ENCODE measurements around the gene SULT2B1.

SULT2B1 gene

GRCh38 chr19:48561412-48561811 lies 9.4 kb downstream of the SULT2B1 start:
- no peak for DNase-seq (ENCODE audit: low read depth)
- TF ChIP-seq CTCF (conservative IDR thresholded peaks at IDR 0.05; ENCODE audit: low read length), result no peak
- H3K4me3 ChIP-seq (ENCODE audit: low read length), result no peak overlapping the region

GRCh38 chr19:48565090-48565489 lies 13.1 kb downstream of the SULT2B1 start:
- H3K4me3 ChIP-seq (ENCODE audit: low read length), result no peak overlapping the region
- no peak for TF ChIP-seq CTCF (conservative IDR thresholded peaks at IDR 0.05; ENCODE audit: low read length)
- DNase-seq (ENCODE audit: low read depth), result peak; percentile 60

- DNase-seq (ENCODE audit: low read depth), result peak; percentile 92
- 0 out of 2 replicates have a peak overlapping the region, but pooled peaks have one; percentile 9 for H3K4me3 ChIP-seq (ENCODE audit: low read length)
- TF ChIP-seq CTCF (conservative IDR thresholded peaks at IDR 0.05; ENCODE audit: low read length), result no peak
Observed at GRCh38 chr19:48568345-48568886, 16.4 kb downstream of the SULT2B1 start.

GRCh38 chr19:48569814-48570213 lies 17.8 kb downstream of the SULT2B1 start:
- H3K4me3 ChIP-seq (ENCODE audit: low read length), result no peak overlapping the region

GRCh38 chr19:48571378-48572162 lies 19.6 kb downstream of the SULT2B1 start:
- DNase-seq (ENCODE audit: low read depth), result no peak
- H3K4me3 ChIP-seq (ENCODE audit: low read length), result no peak overlapping the region
- TF ChIP-seq CTCF (conservative IDR thresholded peaks at IDR 0.05; ENCODE audit: low read length), result no peak

More at GRCh38 chr19:48569814-48570213, 17.8 kb downstream of the SULT2B1 start:
- peak; percentile 56 for DNase-seq (ENCODE audit: low read depth)
- no peak for TF ChIP-seq CTCF (conservative IDR thresholded peaks at IDR 0.05; ENCODE audit: low read length)

- TF ChIP-seq CTCF (conservative IDR thresholded peaks at IDR 0.05; ENCODE audit: low read length), result no peak
- no peak for DNase-seq (ENCODE audit: low read depth)
- H3K4me3 ChIP-seq (ENCODE audit: low read length), result no peak overlapping the region
Observed at GRCh38 chr19:48573163-48573505, 21.2 kb downstream of the SULT2B1 start.
